Testis (tissue), 3 donors: ENCODE data around the gene TMEM40. TPM values are rescaled to one million over a fixed set of nuclear protein-coding genes. Genes with fewer than 3 reads are reported as not detected.
"Not testable (repeated sequence)": the region's sequence is repeated elsewhere in the genome, so short reads cannot be mapped to it uniquely, and the experiment has no call there.

Source experiments
- DNase-seq: peaks from one replicate; pipeline ENCODE4 v3.0.0-alpha.2; 2019
- H3K27ac ChIP-seq, 2 donors: fragments of 200-600 bp; sonication (generic); one replicate each; pipeline ENCODE4 v1.5.1; 2019
- H3K27me3 ChIP-seq: fragments of 200-600 bp; sonication (generic); one replicate; pipeline ENCODE4 v1.5.1; 2019
- H3K36me3 ChIP-seq: fragments of 200-600 bp; sonication (generic); one replicate; pipeline ENCODE4 v1.5.1; 2017; ENCODE audit warnings: low read depth; ENCODE audit errors: missing control alignments
- H3K4me1 ChIP-seq: fragments of 200-600 bp; sonication (generic); one replicate; pipeline ENCODE4 v1.5.1; 2019
- H3K4me3 ChIP-seq, 2 donors: fragments of 200-600 bp; sonication (generic); one replicate each; pipeline ENCODE4 v1.5.1; 2017 to 2019
- H3K9me3 ChIP-seq: fragments of 200-600 bp; sonication (generic); one replicate; pipeline ENCODE4 v1.5.1; 2017
- CTCF ChIP-seq, 3 experiments: fragments of 450-650 bp in 2 of 3; fragments of 200-600 bp in 1 of 3; sonication (generic) in 1 of 3; IDR thresholded peaks; one replicate each; pipeline ENCODE4 v1.5.1; 2016 to 2019; ENCODE audit warnings: antibody characterized with exemption in 3 of 3, mild to moderate bottlenecking in 2 of 3, moderate library complexity in 1 of 3
- POLR2A ChIP-seq: fragments of 450-650 bp; IDR thresholded peaks from one replicate; pipeline ENCODE4 v1.6.1; 2017; ENCODE audit warnings: antibody characterized with exemption, mild to moderate bottlenecking, moderate library complexity
- WGBS, 2 donors: methylation state at CpG; one replicate each; pipeline ENCODE4 v1.1.5; 2018; 5-methylcytosine and 5-hydroxymethylcytosine counted together
- intact Hi-C: fragments of 100-400 bp; cut with DNase I; formaldehyde crosslinking; loops from one replicate; pipeline ENCODE4 v1.15.1; 2023; ENCODE audit warnings: low total_unique reads
- polyA plus RNA-seq: library from polyadenylated mRNA; stranded (reverse); fragments of 350-450 nt; fragmentation: Illumina TruSeq; extraction: RNeasy Lipid Tissue Mini Kit (QIAGEN cat#74804); gene quantifications from one replicate; pipeline ENCODE4 v1.2.3, GENCODE V29; 2014; ENCODE audit warnings: low read depth, low replicate concordance; ENCODE audit not compliant: insufficient read depth
- total RNA-seq, 2 donors: library from RNA; depleted of rRNA; stranded (reverse); fragments of >200 nt; gene quantifications; one replicate each; pipeline ENCODE4 v1.2.3, GENCODE V29; 2016

The TMEM40 gene
- total and polyA plus RNA-seq, 3 donors from 2014 or later, result 0.96 to 1.7 (median 1.5) TPM

DNA sequence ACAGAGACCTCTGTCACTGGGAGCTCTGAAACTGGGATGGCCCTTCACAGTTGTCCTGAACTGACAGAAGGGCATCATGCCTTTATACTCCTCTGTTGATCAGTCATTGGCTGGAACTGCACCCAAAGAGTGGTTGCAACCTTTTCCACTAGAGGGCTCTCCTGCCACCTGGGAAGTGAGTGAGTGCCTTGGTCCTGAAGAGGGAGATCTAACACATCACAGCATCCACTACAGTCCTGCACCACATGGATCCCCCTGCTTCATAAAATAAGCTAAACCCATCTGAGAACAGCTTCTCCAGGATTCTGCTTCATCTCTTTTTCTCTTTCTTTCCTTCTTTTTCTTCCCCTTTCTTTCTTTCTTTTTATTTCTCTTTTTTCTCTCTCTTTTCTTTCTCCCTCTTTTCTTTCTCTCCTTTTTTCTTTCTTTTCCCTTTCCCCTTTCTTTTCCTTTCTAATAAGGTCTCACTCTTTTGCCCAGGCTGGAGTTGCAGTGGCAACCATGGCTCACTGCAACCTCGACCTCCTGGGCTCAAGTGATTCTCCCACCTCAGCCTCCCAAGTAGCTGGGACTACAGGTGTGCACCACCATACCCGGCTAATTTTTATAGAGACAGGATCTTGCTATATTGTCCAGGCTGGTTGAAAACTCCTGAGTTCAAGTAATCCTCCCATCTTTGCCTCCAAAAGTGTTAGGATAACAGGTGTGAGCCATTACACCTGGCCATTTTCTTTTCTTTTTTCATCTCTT, 52.4 kb downstream of the TMEM40 start:
- intact Hi-C loops, result no loop called here
- no peak for TF ChIP-seq POLR2A
- TF ChIP-seq CTCF (IDR thresholded peaks at IDR 0.05), result peak; percentile 38 to 67 (median 53)
- no peaks in the 10 kb centered on the region for H3K36me3 ChIP-seq
- DNase-seq, result peak; percentile 78
- H3K4me1 ChIP-seq, result no peaks in the 10 kb centered on the region
- WGBS, 2 donors, result 89 to 98% methylated on average over 2 of the region's 2 CpGs
- H3K27me3 ChIP-seq, result no peaks in the 10 kb centered on the region
- no peak overlapping the region for H3K27ac ChIP-seq
- H3K9me3 ChIP-seq, result no peaks in the 10 kb centered on the region
- H3K4me3 ChIP-seq, result no peak overlapping the region

- Histone ChIP-seq H3K27ac (no peak overlapping the region), H3K4me3 (no peak overlapping the region), H3K36me3 (no peaks in the 10 kb centered on the region), H3K27me3 (no peaks in the 10 kb centered on the region), H3K9me3 (no peaks in the 10 kb centered on the region), H3K4me1 (no peaks in the 10 kb centered on the region)
- TF ChIP-seq POLR2A (no peak), CTCF (IDR thresholded peaks at IDR 0.05) (no peak)
- no peak for DNase-seq
- 75 to 77% methylated on average over 1 of the region's 1 CpG for WGBS, 2 donors
- intact Hi-C loops, result no loop called here
Observed at GRCh38 chr3:12705981-12706380, 53.1 kb downstream of the TMEM40 start.

GRCh38 chr3:12705374-12705926, 53.6 kb downstream of the TMEM40 start:
- TF ChIP-seq POLR2A (no peak), CTCF (IDR thresholded peaks at IDR 0.05) (no peak)
- Histone ChIP-seq H3K4me1 (no peaks in the 10 kb centered on the region), H3K4me3 (no peak overlapping the region), H3K9me3 (no peaks in the 10 kb centered on the region), H3K27me3 (no peaks in the 10 kb centered on the region), H3K27ac (no peak overlapping the region), H3K36me3 (no peaks in the 10 kb centered on the region)
- intact Hi-C loops, result no loop called here
- DNase-seq, result no peak
- whole genome bisulfite sequencing, 2 donors, result 80 to 86% methylated on average over 6 of the region's 6 CpGs

GRCh38 chr3:12702501-12702900, 56.6 kb downstream of the TMEM40 start:
- no peak for TF ChIP-seq POLR2A
- no peak for TF ChIP-seq CTCF (IDR thresholded peaks at IDR 0.05)

DNA sequence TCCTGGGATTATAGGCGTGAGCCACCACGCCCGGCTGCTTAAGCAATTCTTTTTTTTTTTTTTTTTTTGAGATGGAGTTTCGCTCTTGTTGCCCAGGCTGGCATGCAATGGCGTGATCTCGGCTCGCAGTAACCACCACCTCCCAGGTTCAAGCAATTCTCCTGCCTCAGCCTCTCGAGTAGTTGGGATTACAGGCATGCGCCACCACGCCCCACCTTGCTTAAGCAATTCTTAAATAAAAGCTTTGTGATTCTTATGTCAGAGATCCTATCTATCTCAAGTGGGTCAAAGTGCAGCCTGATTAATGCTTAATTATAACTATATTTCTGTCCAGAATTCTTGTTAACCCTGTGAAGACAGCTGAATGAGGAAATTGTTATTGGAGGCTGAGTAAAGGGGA, 57.5 kb downstream of the TMEM40 start:
- 93% methylated on average over 10 of the region's 10 CpGs for WGBS, 2 donors
- H3K4me1 ChIP-seq, H3K27ac ChIP-seq, H3K9me3 ChIP-seq, H3K36me3 ChIP-seq, DNase-seq, intact Hi-C loops, H3K4me3 ChIP-seq, H3K27me3 ChIP-seq: not testable (repeated sequence)

More at GRCh38 chr3:12702501-12702900, 56.6 kb downstream of the TMEM40 start:
- H3K27me3 ChIP-seq, result no peaks in the 10 kb centered on the region
- no peaks in the 10 kb centered on the region for H3K9me3 ChIP-seq
- intact Hi-C loops, result no loop called here
- no peaks in the 10 kb centered on the region for H3K36me3 ChIP-seq
- no peak for DNase-seq
- WGBS, 2 donors, result 89 to 90% methylated on average over 3 of the region's 3 CpGs
- no peak overlapping the region for H3K27ac ChIP-seq
- H3K4me1 ChIP-seq, result peaks cover 5% of the 10 kb centered on the region
- no peak overlapping the region for H3K4me3 ChIP-seq
